ENCODE results near the gene PPFIA1. TPM values are rescaled to one million over a fixed set of nuclear protein-coding genes. Genes with fewer than 3 reads are reported as not detected.

PPFIA1 gene
- total and polyA plus RNA-seq, 11 donors, result 15.8 to 53.1 (median 39.1) TPM

DNA sequence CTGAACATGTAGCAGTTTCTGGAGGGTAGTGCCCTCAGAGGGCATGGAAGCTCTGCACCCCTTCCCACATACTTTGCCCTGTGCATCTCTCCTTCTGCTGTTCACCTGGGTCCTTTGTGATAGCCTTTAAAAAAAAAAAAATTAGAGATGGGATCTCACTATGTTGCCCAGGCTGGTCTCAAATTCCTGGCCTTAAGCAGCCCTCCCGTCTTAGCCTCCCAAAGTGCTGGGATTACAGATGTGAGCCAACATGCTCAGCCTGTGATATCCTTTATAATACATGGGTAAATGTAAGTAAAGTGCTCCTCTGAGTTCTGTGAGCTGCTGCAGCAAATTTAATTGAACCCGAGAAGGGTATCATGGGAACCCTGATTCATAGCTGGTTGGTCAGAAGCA lies 33.7 kb downstream of the PPFIA1 start:
- intact Hi-C loops (cut with DNase I), result no loop called here

GRCh38 chr11:70305501-70305900 lies 35.0 kb downstream of the PPFIA1 start:
- WGBS, 4 donors, result 92 to 96% (median 95%) methylated on average over 3 of the region's 3 CpGs
- H3K9me3 ChIP-seq, result no peaks in the 10 kb centered on the region
- no peak overlapping the region for H3K4me3 ChIP-seq
- DNase-seq (no peak), ATAC-seq (no peak)
- H3K27ac ChIP-seq, result no peak overlapping the region
- intact Hi-C loops (cut with DNase I), result no loop called here
- no peaks in the 10 kb centered on the region for H3K27me3 ChIP-seq
- peaks cover 0 to 31% (median 9%) of the 10 kb centered on the region in 12 donors for H3K4me1 ChIP-seq
- H3K36me3 ChIP-seq, result peaks cover 0 to 21% (median 8%) of the 10 kb centered on the region in 9 donors
- TF ChIP-seq POLR2A (IDR thresholded peaks at IDR 0.05), result no peak
- TF ChIP-seq, protein P1, sequence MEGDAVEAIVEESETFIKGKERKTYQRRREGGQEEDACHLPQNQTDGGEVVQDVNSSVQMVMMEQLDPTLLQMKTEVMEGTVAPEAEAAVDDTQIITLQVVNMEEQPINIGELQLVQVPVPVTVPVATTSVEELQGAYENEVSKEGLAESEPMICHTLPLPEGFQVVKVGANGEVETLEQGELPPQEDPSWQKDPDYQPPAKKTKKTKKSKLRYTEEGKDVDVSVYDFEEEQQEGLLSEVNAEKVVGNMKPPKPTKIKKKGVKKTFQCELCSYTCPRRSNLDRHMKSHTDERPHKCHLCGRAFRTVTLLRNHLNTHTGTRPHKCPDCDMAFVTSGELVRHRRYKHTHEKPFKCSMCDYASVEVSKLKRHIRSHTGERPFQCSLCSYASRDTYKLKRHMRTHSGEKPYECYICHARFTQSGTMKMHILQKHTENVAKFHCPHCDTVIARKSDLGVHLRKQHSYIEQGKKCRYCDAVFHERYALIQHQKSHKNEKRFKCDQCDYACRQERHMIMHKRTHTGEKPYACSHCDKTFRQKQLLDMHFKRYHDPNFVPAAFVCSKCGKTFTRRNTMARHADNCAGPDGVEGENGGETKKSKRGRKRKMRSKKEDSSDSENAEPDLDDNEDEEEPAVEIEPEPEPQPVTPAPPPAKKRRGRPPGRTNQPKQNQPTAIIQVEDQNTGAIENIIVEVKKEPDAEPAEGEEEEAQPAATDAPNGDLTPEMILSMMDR (IDR thresholded peaks at IDR 0.05), result no peak

More for the DNA sequence above, 33.7 kb downstream of the PPFIA1 start:
- Histone ChIP-seq H3K9me3 (no peaks in the 10 kb centered on the region), H3K4me3 (no peak overlapping the region), H3K4me1 (peaks cover 0 to 31% (median 9%) of the 10 kb centered on the region in 12 donors), H3K27me3 (no peaks in the 10 kb centered on the region), H3K27ac (no peak overlapping the region), H3K36me3 (peaks cover 0 to 18% (median 8%) of the 10 kb centered on the region in 9 donors)
- ATAC-seq (no peak), DNase-seq (no peak)
- TF ChIP-seq, protein P1 (IDR thresholded peaks at IDR 0.05), result no peak
- no peak for TF ChIP-seq POLR2A (IDR thresholded peaks at IDR 0.05)
- 89 to 96% (median 91%) methylated on average over 2 of the region's 2 CpGs for WGBS, 4 donors

DNA sequence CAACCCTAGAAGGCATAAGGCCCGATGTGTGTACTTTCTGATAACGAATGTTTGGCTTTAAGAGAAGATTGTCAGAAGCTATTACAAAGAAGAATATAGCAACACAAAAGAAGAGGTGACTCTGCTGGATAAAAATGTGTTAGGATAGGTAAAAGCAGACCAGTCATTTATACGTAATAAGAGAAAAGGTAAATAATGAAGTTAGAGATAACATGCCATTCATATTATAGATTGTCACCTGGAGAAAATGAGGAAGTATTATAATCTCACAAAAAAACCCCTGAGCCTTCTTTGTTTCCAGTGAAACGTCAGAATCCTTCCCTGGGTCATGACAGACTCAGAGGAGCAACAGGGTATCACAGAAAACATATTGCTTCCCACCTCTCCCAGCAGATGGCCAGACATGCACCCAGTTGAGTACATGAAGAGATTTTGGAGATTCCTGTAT lies 36.1 kb downstream of the PPFIA1 start:
- 70 to 77% (median 74%) methylated on average over 4 of the region's 4 CpGs for WGBS, 4 donors
- DNase-seq (no peak), ATAC-seq (no peak)
- intact Hi-C loops (cut with DNase I), result no loop called here
- H3K4me1 ChIP-seq, result peaks cover 0 to 31% (median 9%) of the 10 kb centered on the region in 12 donors
- no peaks in the 10 kb centered on the region for H3K27me3 ChIP-seq
- H3K4me3 ChIP-seq, result no peak overlapping the region
- H3K36me3 ChIP-seq, result peaks cover 0 to 26% (median 8%) of the 10 kb centered on the region in 9 donors
- H3K27ac ChIP-seq, result peak overlapping the region in 1 of 12 donors; percentile 13
- TF ChIP-seq, protein P1 (IDR thresholded peaks at IDR 0.05), result no peak
- TF ChIP-seq POLR2A (IDR thresholded peaks at IDR 0.05), result no peak
- no peaks in the 10 kb centered on the region for H3K9me3 ChIP-seq

- H3K9me3 ChIP-seq, result no peaks in the 10 kb centered on the region
- WGBS, 4 donors, result 49 to 64% (median 57%) methylated on average over 3 of the region's 3 CpGs
- H3K36me3 ChIP-seq, result peaks cover 0 to 26% (median 8%) of the 10 kb centered on the region in 9 donors
- TF ChIP-seq, protein P1 (IDR thresholded peaks at IDR 0.05), result no peak
- TF ChIP-seq POLR2A (IDR thresholded peaks at IDR 0.05), result no peak
- no peaks in the 10 kb centered on the region for H3K27me3 ChIP-seq
- H3K27ac ChIP-seq, result peak overlapping the region in 2 of 12 donors; percentile 17 to 58
- H3K4me3 ChIP-seq, result no peak overlapping the region
- H3K4me1 ChIP-seq, result peaks cover 0 to 28% (median 6%) of the 10 kb centered on the region in 12 donors
- DNase-seq (no peak), ATAC-seq (no peak)
- intact Hi-C loops (cut with DNase I), result no loop called here
Observed at GRCh38 chr11:70307176-70307575, 36.7 kb downstream of the PPFIA1 start.
